Activated B cell treated with CpG ODN at 0.5 μM for 24 hours (primary cell): ENCODE measurements around the gene TMIGD1. TPM values are rescaled to one million over a fixed set of nuclear protein-coding genes. Genes with fewer than 3 reads are reported as not detected.

Source experiments
- ATAC-seq: fragments of 200-7000 bp; cut with Tn5 transposase; one replicate; pipeline ENCODE4 v1.10.0; 2021; ENCODE audit warnings: low read depth, mild to moderate bottlenecking, moderate library complexity
- CTCF ChIA-PET: fragments of 350-600 bp; sonication (Branson Sonifier 250); formaldehyde crosslinking; loops from one replicate; lab custom pipeline; 2021; ENCODE audit warnings: antibody characterized with exemption; lab: Charles Lee
- POLR2A ChIA-PET: fragments of 350-600 bp; sonication (Branson Sonifier 250); formaldehyde crosslinking; loops from one replicate; lab custom pipeline; 2021; ENCODE audit warnings: antibody characterized with exemption; lab: Charles Lee
- DNase-seq: peaks from one replicate; pipeline ENCODE4 v3.0.0; 2022
- H3K27ac Mint-ChIP-seq: one replicate; pipeline ENCODE4 v1.8.0; 2020; ENCODE audit warnings: mixed read lengths
- H3K27me3 Mint-ChIP-seq: one replicate; pipeline ENCODE4 v1.8.0; 2021; ENCODE audit warnings: mixed read lengths
- H3K36me3 Mint-ChIP-seq: one replicate; pipeline ENCODE4 v1.8.0; 2021; ENCODE audit warnings: low read depth, mixed read lengths
- H3K4me1 Mint-ChIP-seq: one replicate; pipeline ENCODE4 v1.8.0; 2021; ENCODE audit warnings: mixed read lengths
- H3K4me3 Mint-ChIP-seq: one replicate; pipeline ENCODE4 v1.8.0; 2020; ENCODE audit warnings: mild to moderate bottlenecking, mixed read lengths
- H3K9me3 Mint-ChIP-seq: one replicate; pipeline ENCODE4 v1.8.0; 2020; ENCODE audit warnings: mixed read lengths
- intact Hi-C: fragments of 100-400 bp; cut with micrococcal nuclease; formaldehyde crosslinking; loops from one replicate; pipeline ENCODE4 v1.15.1; 2024
- total RNA-seq: library from RNA; stranded (reverse); gene quantifications from 2 replicates; pipeline ENCODE4 v1.2.3, GENCODE V29; 2022
- TF ChIP-seq, protein P1 (sequence below): fragments of 200-600 bp; IDR thresholded peaks from one replicate; pipeline ENCODE4 v1.8.0; 2022; ENCODE audit warnings: antibody characterized with exemption, mild to moderate bottlenecking

Gene TMIGD1
- total RNA-seq, 1 donor from 2014 or later, result not detected

DNA sequence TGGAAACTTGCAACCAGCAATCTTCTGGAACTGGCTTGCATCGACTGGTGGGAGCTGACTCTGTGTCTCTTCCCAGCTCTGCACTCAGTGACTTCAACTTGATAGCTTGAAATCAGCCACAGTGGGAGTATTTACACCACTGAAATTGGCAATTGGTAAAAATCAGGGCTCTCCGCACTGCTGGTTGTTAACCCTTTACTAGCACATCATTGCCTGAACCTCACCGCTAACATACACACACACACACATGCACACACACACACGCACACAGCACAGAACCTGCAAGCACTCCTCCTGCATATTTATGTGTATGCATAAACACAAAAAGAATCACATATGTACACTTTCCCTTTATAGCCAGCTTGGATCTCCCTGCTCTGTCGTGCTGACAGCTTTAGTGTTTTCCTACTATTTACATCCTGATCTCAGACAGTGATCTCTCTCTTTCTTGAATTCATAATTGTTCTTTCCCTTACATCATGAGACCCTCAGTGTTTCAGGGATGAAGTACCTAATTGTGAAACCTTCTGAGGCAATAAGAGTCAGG, 7.9 kb upstream of the TMIGD1 start:
- intact Hi-C loops, result loop anchor here (5.0 kb wide), 3 partner anchors 36 to 876 kb away; partner anchors contain the start of gene CPD
- no peak for DNase-seq
- ATAC-seq, result no peak
- ChIA-PET POLR2A (no interaction called here), CTCF (interaction anchor here (1.4 to 11.3 kb wide), 4 partner anchors 22 to 377 kb away, joined by 3 to 172 read pairs (median 12); no protein-coding TSS in a partner anchor)
- no peak overlapping the region for H3K27ac Mint-ChIP-seq
- H3K4me3 Mint-ChIP-seq, result no peak overlapping the region
- H3K4me1 Mint-ChIP-seq, result peaks cover 6% of the 10 kb centered on the region
- H3K27me3 Mint-ChIP-seq, result peaks cover 2% of the 10 kb centered on the region
- no peaks in the 10 kb centered on the region for H3K9me3 Mint-ChIP-seq
- no peaks in the 10 kb centered on the region for H3K36me3 Mint-ChIP-seq
- TF ChIP-seq, protein P1, sequence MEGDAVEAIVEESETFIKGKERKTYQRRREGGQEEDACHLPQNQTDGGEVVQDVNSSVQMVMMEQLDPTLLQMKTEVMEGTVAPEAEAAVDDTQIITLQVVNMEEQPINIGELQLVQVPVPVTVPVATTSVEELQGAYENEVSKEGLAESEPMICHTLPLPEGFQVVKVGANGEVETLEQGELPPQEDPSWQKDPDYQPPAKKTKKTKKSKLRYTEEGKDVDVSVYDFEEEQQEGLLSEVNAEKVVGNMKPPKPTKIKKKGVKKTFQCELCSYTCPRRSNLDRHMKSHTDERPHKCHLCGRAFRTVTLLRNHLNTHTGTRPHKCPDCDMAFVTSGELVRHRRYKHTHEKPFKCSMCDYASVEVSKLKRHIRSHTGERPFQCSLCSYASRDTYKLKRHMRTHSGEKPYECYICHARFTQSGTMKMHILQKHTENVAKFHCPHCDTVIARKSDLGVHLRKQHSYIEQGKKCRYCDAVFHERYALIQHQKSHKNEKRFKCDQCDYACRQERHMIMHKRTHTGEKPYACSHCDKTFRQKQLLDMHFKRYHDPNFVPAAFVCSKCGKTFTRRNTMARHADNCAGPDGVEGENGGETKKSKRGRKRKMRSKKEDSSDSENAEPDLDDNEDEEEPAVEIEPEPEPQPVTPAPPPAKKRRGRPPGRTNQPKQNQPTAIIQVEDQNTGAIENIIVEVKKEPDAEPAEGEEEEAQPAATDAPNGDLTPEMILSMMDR, result no peak

DNA sequence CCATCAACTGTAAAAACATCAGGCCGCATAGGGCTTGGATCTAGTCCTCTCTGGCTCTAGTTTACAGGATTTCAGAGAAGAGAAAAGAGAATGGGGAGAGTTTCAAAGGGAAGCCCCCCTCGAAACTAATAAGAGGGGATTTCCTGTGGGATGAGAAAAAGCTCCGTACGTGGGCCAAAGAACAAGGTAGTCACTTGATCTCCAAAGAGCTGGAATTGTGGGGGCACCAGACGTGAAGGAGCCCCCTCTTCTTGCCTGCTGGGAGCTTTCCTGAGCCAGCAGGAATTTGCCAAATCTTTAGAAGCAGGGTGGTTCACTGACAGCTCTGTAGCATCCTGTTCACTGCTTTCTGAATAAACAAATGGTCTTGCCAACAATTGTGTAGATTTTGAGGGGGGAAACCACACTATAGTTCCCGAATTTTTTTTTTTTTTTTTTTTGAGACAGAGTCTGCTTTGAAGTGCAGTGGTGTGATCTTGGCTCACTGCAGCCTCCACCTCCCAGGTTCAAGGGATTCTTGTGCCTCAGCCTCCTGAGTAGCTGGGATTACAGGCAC, 7.0 kb upstream of the TMIGD1 start:
- H3K4me1 Mint-ChIP-seq, result peaks cover 8% of the 10 kb centered on the region
- H3K9me3 Mint-ChIP-seq, result no peaks in the 10 kb centered on the region
- no peak overlapping the region for H3K27ac Mint-ChIP-seq
- intact Hi-C loops, result loop anchor here (1.0 to 5.0 kb wide), 4 partner anchors 36 to 876 kb away; partner anchors contain the start of gene CPD
- ChIA-PET CTCF (interaction anchor here (0.5 to 11.3 kb wide), 7 partner anchors 23 to 1033 kb away, joined by 3 to 172 read pairs (median 3); no protein-coding TSS in a partner anchor), POLR2A (no interaction called here)
- DNase-seq (no peak), ATAC-seq (no peak)
- H3K36me3 Mint-ChIP-seq, result no peaks in the 10 kb centered on the region
- TF ChIP-seq, protein P1, result no peak
- no peak overlapping the region for H3K4me3 Mint-ChIP-seq
- H3K27me3 Mint-ChIP-seq, result peaks cover 2% of the 10 kb centered on the region

DNA sequence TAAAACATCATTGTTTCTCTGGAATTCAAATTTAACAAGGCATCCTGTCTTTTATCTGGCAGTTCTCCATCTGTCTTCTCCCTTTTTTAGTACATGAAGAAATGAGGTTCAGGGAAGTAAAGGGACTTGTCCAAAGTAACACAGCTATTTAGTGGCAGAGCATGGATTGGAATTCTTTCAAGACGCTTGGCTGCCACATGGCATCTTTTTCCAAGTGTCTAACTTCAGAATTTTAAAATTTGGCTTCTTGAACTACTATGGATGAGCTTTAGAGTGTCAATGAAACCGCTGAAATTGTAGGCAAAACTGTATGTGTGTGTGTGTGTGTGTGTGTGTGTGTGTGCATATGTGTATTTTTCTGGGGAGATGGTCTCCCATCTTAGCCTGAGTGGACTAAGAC, 5.2 kb upstream of the TMIGD1 start:
- intact Hi-C loops, result no loop called here
- DNase-seq (no peak), ATAC-seq (no peak)
- H3K4me1 Mint-ChIP-seq, result peaks cover 8% of the 10 kb centered on the region
- peaks cover 2% of the 10 kb centered on the region for H3K27me3 Mint-ChIP-seq
- TF ChIP-seq, protein P1, result no peak
- POLR2A ChIA-PET, result no interaction called here
- H3K4me3 Mint-ChIP-seq, result no peak overlapping the region
- CTCF ChIA-PET, result interaction anchor here (1.2 to 11.3 kb wide), 7 partner anchors 11 to 878 kb away, joined by 3 to 172 read pairs (median 8); partner anchors contain the start of gene GOSR1
- H3K27ac Mint-ChIP-seq, result no peak overlapping the region
- H3K36me3 Mint-ChIP-seq, result no peaks in the 10 kb centered on the region
- no peaks in the 10 kb centered on the region for H3K9me3 Mint-ChIP-seq

DNA sequence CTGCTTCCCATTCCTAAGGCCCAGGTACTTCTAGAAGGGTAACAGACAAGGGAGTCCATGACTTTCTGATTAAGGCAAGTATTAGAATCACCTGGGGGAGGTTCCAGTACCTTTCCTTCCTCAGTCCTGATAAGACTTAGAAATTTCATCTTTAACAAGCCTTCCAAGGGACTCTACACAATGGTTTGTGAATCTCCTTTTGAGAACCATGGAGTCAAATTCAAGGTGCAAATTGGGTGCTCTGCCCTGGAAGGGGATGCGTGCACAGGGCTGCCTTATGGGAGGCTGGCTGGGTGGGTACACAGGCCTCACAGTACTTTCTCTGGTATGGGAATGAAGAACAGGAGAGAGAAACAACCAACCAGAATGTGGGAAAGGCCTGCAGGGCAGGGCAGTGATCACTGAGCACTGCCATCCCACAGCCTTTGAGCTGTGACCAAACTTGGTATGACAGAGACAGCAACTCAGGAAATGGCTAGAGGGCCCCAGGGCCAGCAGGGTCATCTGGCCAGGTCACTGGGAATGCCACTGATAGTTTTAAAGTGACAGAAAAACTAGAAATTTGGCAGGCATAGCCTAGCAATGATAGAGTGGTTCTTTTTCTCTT, 3.6 kb upstream of the TMIGD1 start:
- Mint-ChIP-seq H3K4me3 (no peak overlapping the region), H3K36me3 (no peaks in the 10 kb centered on the region), H3K9me3 (no peaks in the 10 kb centered on the region), H3K27ac (no peak overlapping the region), H3K4me1 (peaks cover 11% of the 10 kb centered on the region), H3K27me3 (peaks cover 2% of the 10 kb centered on the region)
- ChIA-PET POLR2A (interaction anchor here (0.7 to 1.2 kb wide), 2 partner anchors 222 to 232 kb away, joined by 3 read pairs; no protein-coding TSS in a partner anchor), CTCF (interaction anchor here (1.4 to 11.3 kb wide), 6 partner anchors 8 to 233 kb away, joined by 4 to 172 read pairs (median 8); partner anchors contain the start of gene GOSR1)
- DNase-seq, result no peak
- TF ChIP-seq, protein P1, result no peak
- intact Hi-C loops, result loop anchor here (2.0 kb wide), 1 partner anchor 45 kb away; no protein-coding TSS in a partner anchor
- no peak for ATAC-seq
